ENCODE measurements around the gene PDLIM3. TPM values are rescaled to one million over a fixed set of nuclear protein-coding genes. Genes with fewer than 3 reads are reported as not detected.
"Not testable (repeated sequence)": the region's sequence is repeated elsewhere in the genome, so short reads cannot be mapped to it uniquely, and the experiment has no call there.

PDLIM3 gene
- total RNA-seq, 4 donors from 2014 or later: 1,279 to 2,098 (median 1,627) TPM

GRCh38 chr4:185515248-185515647 lies 20.1 kb downstream of the PDLIM3 start:
- Histone ChIP-seq H3K27ac (replicated peaks in 1 of 4) (peak overlapping the region; percentile 61 to 83 (median 74)), H3K4me1 (peaks cover 23 to 77% (median 67%) of the 10 kb centered on the region in 4 donors), H3K9me3 (no peaks in the 10 kb centered on the region), H3K27me3 (no peaks in the 10 kb centered on the region), H3K36me3 (peaks cover 0 to 58% (median 49%) of the 10 kb centered on the region in 4 donors), H3K4me3 (no peak overlapping the region)
- intact Hi-C loops (cut with DNase I): no loop called here
- TF ChIP-seq POLR2A (IDR thresholded peaks at IDR 0.05; ENCODE audit: low read depth): no peak
- TF ChIP-seq POLR2AphosphoS5 (IDR thresholded peaks at IDR 0.05): no peak
- TF ChIP-seq CTCF (IDR thresholded peaks at IDR 0.05): no peak
- no peak for TF ChIP-seq EP300 (IDR thresholded peaks at IDR 0.05)
- no peak for DNase-seq (ENCODE audit: extremely low spot score)
- 77% methylated on average over 4 of the region's 4 CpGs for WGBS

- intact Hi-C loops (cut with DNase I): no loop called here
- no peak for TF ChIP-seq POLR2A (IDR thresholded peaks at IDR 0.05; ENCODE audit: low read depth)
- TF ChIP-seq EP300 (IDR thresholded peaks at IDR 0.05): no peak
- no peaks in the 10 kb centered on the region for H3K27me3 ChIP-seq
- H3K36me3 ChIP-seq: peaks cover 0 to 48% (median 43%) of the 10 kb centered on the region in 4 donors
- H3K27ac ChIP-seq (replicated peaks in 1 of 4): peak overlapping the region; percentile 61 to 83 (median 74)
- no peaks in the 10 kb centered on the region for H3K9me3 ChIP-seq
- H3K4me1 ChIP-seq: peaks cover 20 to 77% (median 62%) of the 10 kb centered on the region in 4 donors
- WGBS: 61% methylated on average over 17 of the region's 17 CpGs
- no peak for DNase-seq (ENCODE audit: extremely low spot score)
- peak overlapping the region in 1 of 4 donors; percentile 2 for H3K4me3 ChIP-seq
These were observed 21.1 kb downstream of the PDLIM3 start for GRCh38 chr4:185514182-185514697.

GRCh38 chr4:185513489-185514181 lies 21.7 kb downstream of the PDLIM3 start:
- no peak for DNase-seq (ENCODE audit: extremely low spot score)
- intact Hi-C loops (cut with DNase I): no loop called here
- WGBS: 22% methylated on average over 10 of the region's 10 CpGs
- no peak for TF ChIP-seq EP300 (IDR thresholded peaks at IDR 0.05)
- TF ChIP-seq POLR2AphosphoS5 (IDR thresholded peaks at IDR 0.05): peak; percentile 34 to 57
- Histone ChIP-seq H3K27ac (replicated peaks in 1 of 4) (peak overlapping the region; percentile 61 to 83 (median 74)), H3K27me3 (no peaks in the 10 kb centered on the region), H3K9me3 (no peaks in the 10 kb centered on the region), H3K36me3 (peaks cover 0 to 42% (median 38%) of the 10 kb centered on the region in 4 donors), H3K4me1 (peaks cover 20 to 72% (median 61%) of the 10 kb centered on the region in 4 donors), H3K4me3 (peak overlapping the region in 1 of 4 donors; percentile 2)

- Histone ChIP-seq H3K9me3 (no peaks in the 10 kb centered on the region), H3K27me3 (no peaks in the 10 kb centered on the region), H3K27ac (replicated peaks in 1 of 4) (peak overlapping the region; percentile 61 to 83 (median 74)), H3K4me3 (no peak overlapping the region), H3K4me1 (peaks cover 20 to 76% (median 55%) of the 10 kb centered on the region in 4 donors), H3K36me3 (peaks cover 0 to 41% (median 35%) of the 10 kb centered on the region in 4 donors)
- WGBS: 38% methylated on average over 3 of the region's 3 CpGs
- no peak for TF ChIP-seq EP300 (IDR thresholded peaks at IDR 0.05)
- no peak for TF ChIP-seq CTCF (IDR thresholded peaks at IDR 0.05)
- TF ChIP-seq POLR2AphosphoS5 (IDR thresholded peaks at IDR 0.05): no peak
- TF ChIP-seq POLR2A (IDR thresholded peaks at IDR 0.05; ENCODE audit: low read depth): no peak
- DNase-seq (ENCODE audit: extremely low spot score): no peak
- intact Hi-C loops (cut with DNase I): no loop called here
These were observed 22.8 kb downstream of the PDLIM3 start for GRCh38 chr4:185512516-185512915.

- H3K4me3 ChIP-seq; intact Hi-C loops (cut with DNase I); DNase-seq (ENCODE audit: extremely low spot score); H3K9me3 ChIP-seq; H3K27me3 ChIP-seq: not testable (repeated sequence)
- WGBS: 58% methylated on average over 2 of the region's 2 CpGs
- peak in 1 of 2 donors; percentile 45 for TF ChIP-seq POLR2AphosphoS5 (IDR thresholded peaks at IDR 0.05)
- H3K4me1 ChIP-seq: peaks cover 20 to 67% (median 49%) of the 10 kb centered on the region in 4 donors
- peaks cover 0 to 39% (median 32%) of the 10 kb centered on the region in 4 donors for H3K36me3 ChIP-seq
- peak overlapping the region; percentile 61 to 83 (median 74) for H3K27ac ChIP-seq (replicated peaks in 1 of 4)
These were observed 24.1 kb downstream of the PDLIM3 start for GRCh38 chr4:185511243-185511642.

- 78% methylated on average over 5 of the region's 5 CpGs for WGBS
- no peaks in the 10 kb centered on the region for H3K27me3 ChIP-seq
- no peaks in the 10 kb centered on the region for H3K9me3 ChIP-seq
- peaks cover 0 to 39% (median 35%) of the 10 kb centered on the region in 4 donors for H3K36me3 ChIP-seq
- H3K4me3 ChIP-seq: no peak overlapping the region
- TF ChIP-seq EP300 (IDR thresholded peaks at IDR 0.05): no peak
- no peak for TF ChIP-seq POLR2AphosphoS5 (IDR thresholded peaks at IDR 0.05)
- no peak for TF ChIP-seq POLR2A (IDR thresholded peaks at IDR 0.05; ENCODE audit: low read depth)
- TF ChIP-seq CTCF (IDR thresholded peaks at IDR 0.05): no peak
- DNase-seq (ENCODE audit: extremely low spot score): no peak
- H3K4me1 ChIP-seq: peaks cover 20 to 67% (median 48%) of the 10 kb centered on the region in 4 donors
- H3K27ac ChIP-seq (replicated peaks in 1 of 4): peak overlapping the region; percentile 61 to 83 (median 74)
- intact Hi-C loops (cut with DNase I): no loop called here
These were observed 24.5 kb downstream of the PDLIM3 start for GRCh38 chr4:185510806-185511205.

Measured in esophagus muscularis mucosa (tissue), 4 donors.